Ascending aorta (tissue), 2 donors: ENCODE data around the gene LRRC8C. TPM values are rescaled to one million over a fixed set of nuclear protein-coding genes. Genes with fewer than 3 reads are reported as not detected.

ENCODE experiments used
- DNase-seq, 2 donors: peaks; one replicate each; pipeline ENCODE4 v3.0.0-alpha.2; 2019; ENCODE audit warnings: low spot score in 2 of 2
- H3K27ac ChIP-seq, 2 donors: fragments of 200-600 bp; sonication (generic); one replicate each; pipeline ENCODE4 v1.5.1; 2016 to 2017; ENCODE audit warnings: mild to moderate bottlenecking in 1 of 2
- H3K27me3 ChIP-seq: fragments of 200-600 bp; sonication (generic); one replicate; pipeline ENCODE4 v1.5.1; 2017
- H3K36me3 ChIP-seq, 2 donors: fragments of 200-600 bp; sonication (generic); one replicate each; pipeline ENCODE4 v1.5.1; 2016
- H3K4me1 ChIP-seq, 2 donors: fragments of 200-600 bp; sonication (generic); one replicate each; pipeline ENCODE4 v1.5.1; 2016 to 2017; ENCODE audit warnings: mild to moderate bottlenecking in 1 of 2
- H3K4me3 ChIP-seq, 2 donors: fragments of 200-600 bp; sonication (generic); one replicate each; pipeline ENCODE4 v1.5.1; 2016 to 2017; ENCODE audit warnings: mild to moderate bottlenecking in 1 of 2
- H3K9me3 ChIP-seq, 2 donors: fragments of 200-600 bp; sonication (generic); one replicate each; pipeline ENCODE4 v1.5.1; 2016
- intact Hi-C: fragments of 100-400 bp; cut with DNase I; formaldehyde crosslinking; loops from one replicate; pipeline ENCODE4 v1.15.1; 2023
- total RNA-seq: library from RNA; depleted of rRNA; stranded (reverse); fragments of >200 nt; gene quantifications from one replicate; pipeline ENCODE4 v1.1.0, GENCODE V29; 2016
- TF ChIP-seq, protein P1 (sequence below), 3 experiments: fragments of 200-600 bp in 2 of 3; fragments of 450-650 bp in 1 of 3; sonication (generic) in 2 of 3; IDR thresholded peaks; one replicate each; pipeline ENCODE4 v1.5.1; 2016 to 2019; ENCODE audit warnings: antibody characterized with exemption in 3 of 3, mild to moderate bottlenecking in 1 of 3, moderate library complexity in 1 of 3

Gene LRRC8C
- total RNA-seq, 1 donor from 2014 or later, result 7.5 TPM

DNA sequence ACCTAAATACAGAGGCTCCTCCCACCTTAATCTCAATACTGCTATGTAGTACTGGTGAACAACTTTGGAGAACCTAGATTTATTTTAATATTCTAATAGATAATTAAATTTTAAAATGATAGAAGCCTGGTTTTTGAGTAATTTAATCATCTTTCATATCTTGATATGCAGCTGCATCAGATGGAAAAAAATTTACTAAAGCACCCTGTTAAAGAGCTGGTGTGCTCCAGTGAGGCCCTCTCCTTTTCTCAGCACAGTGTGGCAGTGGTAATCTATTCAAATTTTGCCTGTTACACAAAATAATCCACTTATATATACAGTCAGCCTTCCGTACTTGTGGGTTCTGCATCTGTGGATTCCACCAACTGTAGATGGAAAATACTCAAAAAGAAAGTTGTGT is 82.8 kb downstream of the LRRC8C start:
- peaks cover 0 to 13% of the 10 kb centered on the region in 2 donors for H3K36me3 ChIP-seq
- H3K27ac ChIP-seq, result no peak overlapping the region
- intact Hi-C loops, result no loop called here
- no peak for DNase-seq
- H3K4me1 ChIP-seq, result peaks cover 0 to 2% of the 10 kb centered on the region in 2 donors
- no peak overlapping the region for H3K4me3 ChIP-seq
- TF ChIP-seq, protein P1, sequence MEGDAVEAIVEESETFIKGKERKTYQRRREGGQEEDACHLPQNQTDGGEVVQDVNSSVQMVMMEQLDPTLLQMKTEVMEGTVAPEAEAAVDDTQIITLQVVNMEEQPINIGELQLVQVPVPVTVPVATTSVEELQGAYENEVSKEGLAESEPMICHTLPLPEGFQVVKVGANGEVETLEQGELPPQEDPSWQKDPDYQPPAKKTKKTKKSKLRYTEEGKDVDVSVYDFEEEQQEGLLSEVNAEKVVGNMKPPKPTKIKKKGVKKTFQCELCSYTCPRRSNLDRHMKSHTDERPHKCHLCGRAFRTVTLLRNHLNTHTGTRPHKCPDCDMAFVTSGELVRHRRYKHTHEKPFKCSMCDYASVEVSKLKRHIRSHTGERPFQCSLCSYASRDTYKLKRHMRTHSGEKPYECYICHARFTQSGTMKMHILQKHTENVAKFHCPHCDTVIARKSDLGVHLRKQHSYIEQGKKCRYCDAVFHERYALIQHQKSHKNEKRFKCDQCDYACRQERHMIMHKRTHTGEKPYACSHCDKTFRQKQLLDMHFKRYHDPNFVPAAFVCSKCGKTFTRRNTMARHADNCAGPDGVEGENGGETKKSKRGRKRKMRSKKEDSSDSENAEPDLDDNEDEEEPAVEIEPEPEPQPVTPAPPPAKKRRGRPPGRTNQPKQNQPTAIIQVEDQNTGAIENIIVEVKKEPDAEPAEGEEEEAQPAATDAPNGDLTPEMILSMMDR (IDR thresholded peaks at IDR 0.05), result no peak
- H3K9me3 ChIP-seq, result no peaks in the 10 kb centered on the region
- H3K27me3 ChIP-seq, result no peaks in the 10 kb centered on the region

DNA sequence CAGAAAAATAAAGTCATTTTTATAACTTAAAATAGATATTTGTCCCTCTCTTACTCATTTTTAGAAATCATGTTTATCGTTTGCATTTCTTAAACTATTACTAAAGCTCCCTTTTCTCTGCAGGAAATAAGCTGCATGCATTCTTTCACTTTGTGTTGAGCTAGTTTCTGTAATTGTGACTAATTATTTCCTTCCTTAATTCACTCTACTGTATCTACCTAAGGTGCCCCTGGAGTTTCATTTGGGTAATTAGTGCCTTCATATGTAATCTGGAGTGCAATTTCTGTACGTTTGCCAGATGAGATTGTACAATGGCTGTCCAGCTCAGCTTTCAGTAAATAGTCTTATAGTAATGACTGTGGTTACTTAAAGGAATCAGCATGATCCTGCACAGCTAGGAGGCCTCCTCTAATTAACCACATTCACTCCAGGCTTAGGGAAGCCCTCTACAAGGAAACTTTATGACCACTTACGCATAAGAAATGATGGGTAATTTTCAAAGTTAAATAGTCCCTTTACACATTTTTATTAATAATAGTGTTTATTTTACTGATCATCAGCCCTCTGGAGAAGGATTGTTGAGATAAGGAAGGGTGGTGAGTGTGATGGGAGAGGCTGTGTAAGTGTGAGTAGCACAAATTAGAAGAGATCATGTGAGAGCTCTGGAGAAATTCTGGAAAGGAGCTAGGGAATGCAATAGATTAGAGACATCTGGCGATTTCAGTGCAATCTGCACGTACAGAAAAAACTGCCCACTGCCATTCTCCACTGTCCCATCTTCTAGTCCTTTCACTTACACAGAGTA is 86.8 kb downstream of the LRRC8C start:
- Histone ChIP-seq H3K27me3 (no peaks in the 10 kb centered on the region), H3K4me3 (no peak overlapping the region), H3K36me3 (no peaks in the 10 kb centered on the region), H3K9me3 (no peaks in the 10 kb centered on the region), H3K27ac (no peak overlapping the region), H3K4me1 (peaks cover 0 to 2% of the 10 kb centered on the region in 2 donors)
- intact Hi-C loops, result no loop called here
- DNase-seq, result no peak
- TF ChIP-seq, protein P1 (IDR thresholded peaks at IDR 0.05), result no peak

DNA sequence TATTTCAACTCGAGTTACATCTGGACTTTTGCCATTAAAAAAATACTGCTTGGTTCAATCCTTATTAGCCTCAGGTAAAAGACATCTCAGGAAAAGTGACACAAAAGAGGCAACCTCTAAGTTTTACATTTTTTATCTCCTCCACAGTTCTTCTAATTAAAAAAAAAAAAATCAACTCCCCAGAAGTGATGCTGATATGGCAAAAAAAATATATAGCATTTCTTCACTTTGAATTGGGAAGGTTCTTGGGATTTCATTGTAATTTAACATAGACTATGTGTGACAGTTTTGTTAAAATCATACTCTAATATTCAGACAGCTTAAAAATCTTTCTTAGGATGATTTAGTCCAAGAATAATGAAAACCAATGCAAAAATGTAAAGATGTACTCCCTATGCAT is 87.9 kb downstream of the LRRC8C start:
- H3K27me3 ChIP-seq, result no peaks in the 10 kb centered on the region
- no peak for DNase-seq
- H3K36me3 ChIP-seq, result no peaks in the 10 kb centered on the region
- H3K4me3 ChIP-seq, result no peak overlapping the region
- intact Hi-C loops, result no loop called here
- H3K27ac ChIP-seq, result no peak overlapping the region
- TF ChIP-seq, protein P1 (IDR thresholded peaks at IDR 0.05), result no peak
- H3K9me3 ChIP-seq, result no peaks in the 10 kb centered on the region
- peaks cover 0 to 2% of the 10 kb centered on the region in 2 donors for H3K4me1 ChIP-seq

DNA sequence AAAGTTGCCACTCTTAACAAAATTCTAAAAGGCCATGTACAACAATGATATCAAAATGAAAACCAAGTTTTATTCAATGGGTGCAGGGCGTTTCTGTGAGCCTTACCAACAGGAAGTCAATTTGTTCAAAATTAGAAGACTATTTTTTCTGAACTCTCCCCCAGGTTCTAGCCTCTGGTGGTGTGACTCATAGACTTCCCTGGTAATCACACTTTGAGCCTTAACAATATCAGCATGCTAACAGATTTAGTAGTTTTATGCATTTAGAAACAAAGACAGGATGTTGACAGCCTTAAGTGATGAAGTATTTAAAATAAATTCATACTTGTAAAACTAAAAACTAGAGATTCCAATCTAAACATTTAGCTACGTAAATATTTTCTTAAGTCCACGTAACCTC is 88.4 kb downstream of the LRRC8C start:
- H3K4me3 ChIP-seq, result no peak overlapping the region
- no peaks in the 10 kb centered on the region for H3K27me3 ChIP-seq
- intact Hi-C loops, result no loop called here
- peaks cover 0 to 2% of the 10 kb centered on the region in 2 donors for H3K4me1 ChIP-seq
- TF ChIP-seq, protein P1 (IDR thresholded peaks at IDR 0.05), result no peak
- H3K36me3 ChIP-seq, result no peaks in the 10 kb centered on the region
- no peaks in the 10 kb centered on the region for H3K9me3 ChIP-seq
- H3K27ac ChIP-seq, result no peak overlapping the region
- DNase-seq, result no peak

DNA sequence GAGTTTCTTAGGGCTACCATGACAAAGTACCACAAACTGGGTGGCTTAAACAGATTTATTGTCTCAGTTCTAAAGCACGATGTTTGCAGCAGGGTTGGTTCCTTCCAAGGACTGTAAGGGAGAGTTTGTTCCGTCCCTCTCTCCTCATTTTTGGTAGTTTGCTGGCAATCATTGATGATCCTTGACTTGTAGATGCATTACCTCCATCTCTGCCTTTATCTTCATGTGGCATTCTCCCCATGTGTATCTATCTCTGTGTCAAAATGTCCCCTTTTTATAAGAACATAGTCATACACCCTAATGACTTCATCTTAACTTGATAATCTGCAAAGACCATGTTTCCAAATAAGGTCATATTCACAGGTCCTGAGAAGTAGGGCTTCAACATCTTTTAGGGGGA is 90.2 kb downstream of the LRRC8C start:
- Histone ChIP-seq H3K4me1 (peaks cover 0 to 2% of the 10 kb centered on the region in 2 donors), H3K27me3 (no peaks in the 10 kb centered on the region), H3K9me3 (no peaks in the 10 kb centered on the region), H3K27ac (no peak overlapping the region), H3K36me3 (no peaks in the 10 kb centered on the region), H3K4me3 (no peak overlapping the region)
- TF ChIP-seq, protein P1 (IDR thresholded peaks at IDR 0.05), result no peak
- DNase-seq, result no peak
- intact Hi-C loops, result no loop called here
